Skeletal muscle tissue (tissue), 4 donors: ENCODE results near the gene STK17A. TPM values are rescaled to one million over a fixed set of nuclear protein-coding genes. Genes with fewer than 3 reads are reported as not detected.

Experiments
- H3K27ac ChIP-seq: one replicate; pipeline ENCODE4 v1.7.0; 2013; ENCODE audit warnings: mild to moderate bottlenecking, low read depth, low read length, inconsistent platforms
- H3K27me3 ChIP-seq, 3 donors: one replicate each; pipeline ENCODE4 v1.7.0; 2013; ENCODE audit warnings: low read length in 3 of 3; ENCODE audit not compliant: control insufficient read depth in 3 of 3, insufficient read depth in 3 of 3
- H3K36me3 ChIP-seq, 3 donors: one replicate each; pipeline ENCODE4 v1.7.0; 2013; ENCODE audit warnings: low read length in 3 of 3; ENCODE audit not compliant: control insufficient read depth in 3 of 3, insufficient read depth in 3 of 3
- H3K4me1 ChIP-seq, 3 donors: one replicate each; pipeline ENCODE4 v1.7.0; 2013; ENCODE audit warnings: low read length in 3 of 3, mild to moderate bottlenecking in 3 of 3; ENCODE audit not compliant: control insufficient read depth in 3 of 3, insufficient read depth in 3 of 3
- H3K4me3 ChIP-seq, 3 donors: one replicate each; pipeline ENCODE4 v1.7.0; 2013; ENCODE audit warnings: low read length in 3 of 3
- H3K9ac ChIP-seq, 3 donors: one replicate each; pipeline ENCODE4 v1.7.0; 2013; ENCODE audit warnings: low read length in 3 of 3, mild to moderate bottlenecking in 3 of 3, moderate library complexity in 2 of 3, low read depth in 1 of 3
- H3K9me3 ChIP-seq, 3 donors: one replicate each; pipeline ENCODE4 v1.7.0; 2013; ENCODE audit warnings: low read length in 3 of 3; ENCODE audit not compliant: control insufficient read depth in 3 of 3
- total RNA-seq: library from RNA; depleted of rRNA; stranded (reverse); fragments of >200 nt; gene quantifications from one replicate; pipeline ENCODE4 v1.2.3, GENCODE V29; 2014
- donor health status: Osteomylitis.

Gene STK17A
- total RNA-seq, 1 donor from 2014 or later: 11.0 TPM

GRCh38 chr7:43629857-43630256 is 46.9 kb downstream of the STK17A start:
- H3K9ac ChIP-seq: no peak overlapping the region
- no peaks in the 10 kb centered on the region for H3K27me3 ChIP-seq
- no peak overlapping the region for H3K27ac ChIP-seq
- H3K4me1 ChIP-seq: no peaks in the 10 kb centered on the region
- no peaks in the 10 kb centered on the region for H3K9me3 ChIP-seq
- H3K4me3 ChIP-seq: no peak overlapping the region
- H3K36me3 ChIP-seq: peaks cover 7 to 29% (median 19%) of the 10 kb centered on the region in 3 donors

- H3K27me3 ChIP-seq: no peaks in the 10 kb centered on the region
- no peak overlapping the region for H3K4me3 ChIP-seq
- no peaks in the 10 kb centered on the region for H3K9me3 ChIP-seq
- H3K27ac ChIP-seq: no peak overlapping the region
- H3K36me3 ChIP-seq: peaks cover 10 to 32% (median 21%) of the 10 kb centered on the region in 3 donors
- no peak overlapping the region for H3K9ac ChIP-seq
- H3K4me1 ChIP-seq: no peaks in the 10 kb centered on the region
These were observed 47.6 kb downstream of the STK17A start for GRCh38 chr7:43630482-43630881.

GRCh38 chr7:43631559-43631958 is 48.7 kb downstream of the STK17A start:
- no peaks in the 10 kb centered on the region for H3K27me3 ChIP-seq
- H3K4me1 ChIP-seq: no peaks in the 10 kb centered on the region
- no peaks in the 10 kb centered on the region for H3K9me3 ChIP-seq
- H3K36me3 ChIP-seq: peaks cover 10 to 37% (median 21%) of the 10 kb centered on the region in 3 donors
- H3K27ac ChIP-seq: no peak overlapping the region
- no peak overlapping the region for H3K9ac ChIP-seq
- no peak overlapping the region for H3K4me3 ChIP-seq

- no peaks in the 10 kb centered on the region for H3K4me1 ChIP-seq
- peaks cover 19 to 48% (median 31%) of the 10 kb centered on the region in 3 donors for H3K36me3 ChIP-seq
- no peaks in the 10 kb centered on the region for H3K9me3 ChIP-seq
- no peak overlapping the region for H3K27ac ChIP-seq
- H3K4me3 ChIP-seq: no peak overlapping the region
- no peaks in the 10 kb centered on the region for H3K27me3 ChIP-seq
- no peak overlapping the region for H3K9ac ChIP-seq
These were observed 49.8 kb downstream of the STK17A start for GRCh38 chr7:43632746-43633145.

GRCh38 chr7:43634384-43634783 is 51.5 kb downstream of the STK17A start:
- Histone ChIP-seq H3K4me3 (no peak overlapping the region), H3K27me3 (no peaks in the 10 kb centered on the region), H3K9ac (no peak overlapping the region), H3K36me3 (peaks cover 19 to 51% (median 35%) of the 10 kb centered on the region in 3 donors), H3K27ac (no peak overlapping the region), H3K4me1 (no peaks in the 10 kb centered on the region), H3K9me3 (no peaks in the 10 kb centered on the region)

- Histone ChIP-seq H3K4me3 (no peak overlapping the region), H3K36me3 (peaks cover 19 to 54% (median 39%) of the 10 kb centered on the region in 3 donors), H3K9ac (no peak overlapping the region), H3K4me1 (peaks cover 0 to 6% (median 2%) of the 10 kb centered on the region in 3 donors), H3K27ac (no peak overlapping the region), H3K9me3 (no peaks in the 10 kb centered on the region), H3K27me3 (no peaks in the 10 kb centered on the region)
These were observed 53.2 kb downstream of the STK17A start for GRCh38 chr7:43636093-43636492.

GRCh38 chr7:43637114-43637806 is 54.4 kb downstream of the STK17A start:
- H3K9ac ChIP-seq: no peak overlapping the region

GRCh38 chr7:43639858-43640491 is 57.1 kb downstream of the STK17A start:
- H3K9me3 ChIP-seq: no peaks in the 10 kb centered on the region
- no peak overlapping the region for H3K4me3 ChIP-seq
- H3K4me1 ChIP-seq: peaks cover under 1 to 9% (median 2%) of the 10 kb centered on the region in 3 donors
- H3K27ac ChIP-seq: peak overlapping the region; percentile 42
- H3K27me3 ChIP-seq: no peaks in the 10 kb centered on the region
- peaks cover 19 to 36% (median 34%) of the 10 kb centered on the region in 3 donors for H3K36me3 ChIP-seq
- H3K9ac ChIP-seq: no peak overlapping the region

More at GRCh38 chr7:43637114-43637806, 54.4 kb downstream of the STK17A start:
- Histone ChIP-seq H3K27me3 (no peaks in the 10 kb centered on the region), H3K4me3 (no peak overlapping the region), H3K27ac (no peak overlapping the region), H3K9me3 (no peaks in the 10 kb centered on the region), H3K36me3 (peaks cover 19 to 44% (median 34%) of the 10 kb centered on the region in 3 donors), H3K4me1 (peaks cover 0 to 6% (median 2%) of the 10 kb centered on the region in 3 donors)

GRCh38 chr7:43640679-43641078 is 57.8 kb downstream of the STK17A start:
- Histone ChIP-seq H3K4me3 (no peak overlapping the region), H3K4me1 (peaks cover 2 to 9% (median 5%) of the 10 kb centered on the region in 3 donors), H3K27me3 (no peaks in the 10 kb centered on the region), H3K9ac (no peak overlapping the region), H3K27ac (peak overlapping the region; percentile 42), H3K9me3 (no peaks in the 10 kb centered on the region), H3K36me3 (peaks cover 17 to 32% (median 30%) of the 10 kb centered on the region in 3 donors)
